HG02938 (cell line): ENCODE results near the gene FSD1L.
"Not testable (repeated sequence)": the region's sequence is repeated elsewhere in the genome, so short reads cannot be mapped to it uniquely, and the experiment has no call there.

Source experiments
- ATAC-seq: cut with Tn5 transposase; IDR thresholded peaks from one replicate; pipeline ENCODE4 v1.9.1; 2021; ENCODE audit warnings: mild to moderate bottlenecking, moderate library complexity; ENCODE audit not compliant: unreplicated experiment

The FSD1L gene

GRCh38 chr9:105541838-105542237 is 94.0 kb downstream of the FSD1L start:
- ATAC-seq: peak; percentile 88

GRCh38 chr9:105554042-105554441 is 106.2 kb downstream of the FSD1L start:
- no peak for ATAC-seq

- peak; percentile 91 for ATAC-seq
Measured at GRCh38 chr9:105557804-105558610, 110.2 kb downstream of the FSD1L start, which contains the start of gene FKTN. TSS of gene FKTN (plus strand) at chr9:105558131. CDS start at chr9:105575033, 16,902 bp downstream.

- no peak for ATAC-seq
Measured at GRCh38 chr9:105572455-105572854, 124.6 kb downstream of the FSD1L start.

- ATAC-seq: not testable (repeated sequence)
Measured at GRCh38 chr9:105579952-105580351, 132.1 kb downstream of the FSD1L start.

- ATAC-seq: not testable (repeated sequence)
Measured at GRCh38 chr9:105581550-105581949, 133.7 kb downstream of the FSD1L start.

- ATAC-seq: no peak
Measured at GRCh38 chr9:105593145-105593544, 145.3 kb downstream of the FSD1L start.
